AG09319 (cell line): ENCODE results near the gene DBNL.

Source experiments
- DNase-seq: peaks from one replicate; pipeline ENCODE4 v3.0.0-alpha.2; 2010; ENCODE audit warnings: low read depth; ENCODE audit errors: extremely low read depth
- TF ChIP-seq, protein P1 (sequence below): IDR thresholded peaks from 2 replicates; pipeline ENCODE4 v1.5.1; 2011; ENCODE audit warnings: low read depth, mild to moderate bottlenecking, inconsistent platforms, low read length, moderate library complexity

Gene DBNL

DNA sequence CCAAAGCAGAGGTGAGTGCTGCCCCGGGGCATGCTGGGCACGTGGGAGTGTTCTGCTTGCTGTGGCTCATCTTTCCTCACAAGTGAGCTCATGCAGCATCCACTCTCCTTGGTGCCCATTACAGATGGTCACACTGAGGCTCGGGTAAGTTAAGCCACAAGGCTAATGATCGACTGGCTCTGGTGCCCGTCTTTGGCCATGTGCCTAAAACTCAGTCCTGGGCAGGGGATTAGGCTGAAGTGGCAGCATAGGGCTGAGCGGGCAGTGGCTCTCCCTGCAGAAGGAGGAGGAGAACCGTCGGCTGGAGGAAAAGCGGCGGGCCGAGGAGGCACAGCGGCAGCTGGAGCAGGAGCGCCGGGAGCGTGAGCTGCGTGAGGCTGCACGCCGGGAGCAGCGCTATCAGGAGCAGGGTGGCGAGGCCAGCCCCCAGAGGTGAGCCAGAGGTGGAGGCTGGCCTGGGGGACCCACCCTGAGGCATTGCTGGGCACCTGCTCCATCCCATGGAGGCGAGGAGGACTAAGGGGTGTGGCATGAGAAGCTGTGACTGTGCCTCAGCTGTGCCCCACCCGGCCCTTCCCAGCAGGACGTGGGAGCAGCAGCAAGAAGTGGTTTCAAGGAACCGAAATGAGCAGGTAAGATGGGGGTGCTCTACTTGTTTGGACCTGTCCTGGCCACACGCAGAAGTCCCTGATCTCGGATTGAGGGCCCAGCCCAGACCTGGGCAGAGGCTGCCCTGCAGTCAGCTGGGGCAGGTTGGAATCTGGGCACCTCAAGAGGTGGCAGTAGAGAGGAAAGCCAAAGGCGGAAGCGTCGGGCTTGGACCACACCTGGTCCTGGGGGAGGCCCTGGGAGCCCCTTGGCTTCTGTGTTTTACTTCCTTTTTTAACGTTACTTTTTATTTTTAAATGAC is 13.6 kb downstream of the DBNL start:
- TF ChIP-seq, protein P1, sequence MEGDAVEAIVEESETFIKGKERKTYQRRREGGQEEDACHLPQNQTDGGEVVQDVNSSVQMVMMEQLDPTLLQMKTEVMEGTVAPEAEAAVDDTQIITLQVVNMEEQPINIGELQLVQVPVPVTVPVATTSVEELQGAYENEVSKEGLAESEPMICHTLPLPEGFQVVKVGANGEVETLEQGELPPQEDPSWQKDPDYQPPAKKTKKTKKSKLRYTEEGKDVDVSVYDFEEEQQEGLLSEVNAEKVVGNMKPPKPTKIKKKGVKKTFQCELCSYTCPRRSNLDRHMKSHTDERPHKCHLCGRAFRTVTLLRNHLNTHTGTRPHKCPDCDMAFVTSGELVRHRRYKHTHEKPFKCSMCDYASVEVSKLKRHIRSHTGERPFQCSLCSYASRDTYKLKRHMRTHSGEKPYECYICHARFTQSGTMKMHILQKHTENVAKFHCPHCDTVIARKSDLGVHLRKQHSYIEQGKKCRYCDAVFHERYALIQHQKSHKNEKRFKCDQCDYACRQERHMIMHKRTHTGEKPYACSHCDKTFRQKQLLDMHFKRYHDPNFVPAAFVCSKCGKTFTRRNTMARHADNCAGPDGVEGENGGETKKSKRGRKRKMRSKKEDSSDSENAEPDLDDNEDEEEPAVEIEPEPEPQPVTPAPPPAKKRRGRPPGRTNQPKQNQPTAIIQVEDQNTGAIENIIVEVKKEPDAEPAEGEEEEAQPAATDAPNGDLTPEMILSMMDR, result no peak
- no peak for DNase-seq

DNA sequence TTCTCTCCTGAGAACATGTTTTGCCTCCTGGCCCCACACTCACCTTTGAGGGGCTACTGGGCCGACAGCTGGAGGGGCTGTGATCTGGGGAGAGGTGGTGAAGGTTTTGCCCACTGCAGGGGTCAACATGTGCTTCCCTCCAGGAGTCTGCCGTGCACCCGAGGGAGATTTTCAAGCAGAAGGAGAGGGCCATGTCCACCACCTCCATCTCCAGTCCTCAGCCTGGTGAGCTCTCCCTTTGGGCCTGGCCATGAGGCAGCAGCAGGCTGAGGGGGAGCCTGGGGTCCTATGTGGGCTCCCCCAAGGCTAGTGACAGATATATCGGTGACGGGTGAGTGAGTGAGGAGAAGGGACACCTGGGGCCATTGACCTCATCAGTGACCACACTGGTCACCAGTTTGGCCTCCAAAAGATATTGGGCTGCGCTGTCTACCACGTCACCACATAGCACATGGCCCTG is 14.3 kb downstream of the DBNL start:
- DNase-seq, result no peak
- TF ChIP-seq, protein P1, result no peak

DNA sequence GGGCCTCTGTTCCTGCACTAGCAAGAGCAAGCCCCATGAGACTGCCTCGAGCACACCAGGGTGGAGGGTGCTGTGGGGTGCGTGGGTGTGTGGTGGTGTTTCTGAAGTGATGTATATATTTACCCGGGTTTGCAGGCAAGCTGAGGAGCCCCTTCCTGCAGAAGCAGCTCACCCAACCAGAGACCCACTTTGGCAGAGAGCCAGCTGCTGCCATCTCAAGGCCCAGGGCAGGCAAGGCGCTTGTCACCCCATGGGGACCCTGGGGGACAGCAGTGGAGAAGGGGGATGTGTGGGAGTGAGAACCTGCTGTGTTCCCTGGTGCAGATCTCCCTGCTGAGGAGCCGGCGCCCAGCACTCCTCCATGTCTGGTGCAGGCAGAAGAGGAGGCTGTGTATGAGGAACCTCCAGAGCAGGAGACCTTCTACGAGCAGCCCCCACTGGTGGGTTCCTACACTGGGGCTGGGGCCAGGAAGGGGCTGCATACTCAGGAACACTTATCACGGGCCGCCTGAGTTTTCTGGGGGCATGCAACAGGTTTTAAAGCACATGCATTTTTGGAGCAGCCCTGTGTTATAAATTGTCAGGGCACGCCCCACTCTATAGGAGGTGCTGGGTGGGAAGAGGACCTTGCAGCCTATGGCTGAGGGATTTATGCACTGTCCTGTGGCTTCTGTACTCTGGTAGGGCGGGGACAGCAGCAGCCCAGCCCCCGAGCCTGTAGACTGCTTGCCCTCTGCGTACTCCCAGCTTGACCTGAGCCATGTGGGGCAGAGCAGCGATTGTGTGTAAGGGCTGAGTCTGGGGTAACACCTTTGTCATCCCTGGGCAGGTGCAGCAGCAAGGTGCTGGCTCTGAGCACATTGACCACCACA is 15.0 kb downstream of the DBNL start:
- DNase-seq, result no peak
- TF ChIP-seq, protein P1, result no peak

DNA sequence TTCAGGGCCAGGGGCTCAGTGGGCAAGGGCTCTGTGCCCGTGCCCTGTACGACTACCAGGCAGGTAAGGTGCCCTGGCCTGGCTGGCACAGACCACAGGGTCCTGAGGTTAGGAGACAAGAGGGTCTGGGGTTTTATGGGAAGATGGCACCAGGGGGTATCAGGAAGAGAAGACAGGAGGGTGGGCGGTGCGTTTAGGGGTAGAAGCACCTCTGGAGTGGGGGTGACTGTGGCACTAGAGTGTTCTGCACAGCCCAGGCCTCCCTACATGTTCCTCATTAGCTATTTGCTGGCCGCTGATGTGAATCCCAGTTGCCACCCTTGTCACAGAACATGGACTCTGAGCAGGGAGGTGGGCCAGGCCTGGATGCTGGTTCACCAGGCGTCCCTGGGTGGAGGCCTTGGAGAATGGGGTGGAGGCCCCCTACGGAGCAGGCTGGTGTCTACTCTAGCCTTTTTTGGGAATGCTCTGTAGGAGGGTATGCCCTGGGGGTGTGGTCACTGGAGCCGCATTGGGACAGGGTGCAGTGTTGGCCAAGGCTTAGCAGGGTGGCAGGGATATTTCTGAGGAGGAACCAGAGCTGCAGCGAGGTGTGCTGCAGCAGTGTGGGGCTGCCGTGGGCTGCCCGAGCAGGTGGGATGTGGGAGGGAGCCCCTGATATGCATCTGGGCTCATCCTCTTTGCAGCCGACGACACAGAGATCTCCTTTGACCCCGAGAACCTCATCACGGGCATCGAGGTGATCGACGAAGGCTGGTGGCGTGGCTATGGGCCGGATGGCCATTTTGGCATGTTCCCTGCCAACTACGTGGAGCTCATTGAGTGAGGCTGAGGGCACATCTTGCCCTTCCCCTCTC is 15.8 kb downstream of the DBNL start:
- no peak for DNase-seq
- TF ChIP-seq, protein P1, result no peak

DNA sequence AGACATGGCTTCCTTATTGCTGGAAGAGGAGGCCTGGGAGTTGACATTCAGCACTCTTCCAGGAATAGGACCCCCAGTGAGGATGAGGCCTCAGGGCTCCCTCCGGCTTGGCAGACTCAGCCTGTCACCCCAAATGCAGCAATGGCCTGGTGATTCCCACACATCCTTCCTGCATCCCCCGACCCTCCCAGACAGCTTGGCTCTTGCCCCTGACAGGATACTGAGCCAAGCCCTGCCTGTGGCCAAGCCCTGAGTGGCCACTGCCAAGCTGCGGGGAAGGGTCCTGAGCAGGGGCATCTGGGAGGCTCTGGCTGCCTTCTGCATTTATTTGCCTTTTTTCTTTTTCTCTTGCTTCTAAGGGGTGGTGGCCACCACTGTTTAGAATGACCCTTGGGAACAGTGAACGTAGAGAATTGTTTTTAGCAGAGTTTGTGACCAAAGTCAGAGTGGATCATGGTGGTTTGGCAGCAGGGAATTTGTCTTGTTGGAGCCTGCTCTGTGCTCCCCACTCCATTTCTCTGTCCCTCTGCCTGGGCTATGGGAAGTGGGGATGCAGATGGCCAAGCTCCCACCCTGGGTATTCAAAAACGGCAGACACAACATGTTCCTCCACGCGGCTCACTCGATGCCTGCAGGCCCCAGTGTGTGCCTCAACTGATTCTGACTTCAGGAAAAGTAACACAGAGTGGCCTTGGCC is 16.6 kb downstream of the DBNL start:
- DNase-seq, result no peak
- TF ChIP-seq, protein P1, result no peak

DNA sequence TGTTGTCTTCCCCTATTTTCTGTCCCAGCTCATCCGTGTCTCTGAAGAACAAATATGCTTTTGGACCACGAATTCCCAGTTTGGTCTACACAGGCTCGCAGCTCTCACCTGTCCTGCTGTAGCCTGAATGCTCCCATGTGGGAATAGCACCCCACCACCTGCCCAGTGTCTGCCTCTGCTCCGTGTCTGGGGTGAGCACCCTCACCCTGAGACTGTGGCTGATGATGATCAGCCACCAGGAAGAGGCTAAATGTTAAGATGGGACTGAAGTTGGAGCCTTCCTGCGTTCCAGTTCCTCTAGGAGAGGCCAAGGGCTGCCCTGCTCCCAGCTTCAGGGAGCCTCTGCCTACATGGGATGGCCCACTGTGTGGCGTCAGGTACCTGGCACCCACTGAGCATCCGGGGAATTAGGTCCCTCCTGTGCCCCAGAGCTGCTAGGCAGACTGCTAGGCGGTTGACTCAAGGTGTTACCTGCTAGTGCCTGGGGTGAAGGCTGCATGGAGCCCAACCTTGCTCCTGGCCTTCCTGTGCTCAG is 17.2 kb downstream of the DBNL start:
- DNase-seq, result no peak
- TF ChIP-seq, protein P1, result no peak
